GM12878 (cell line): ENCODE results near the gene RAB4B. TPM values are rescaled to one million over a fixed set of nuclear protein-coding genes. Genes with fewer than 3 reads are reported as not detected.

Source experiments
- ATAC-seq: fragments of 200-7000 bp; cut with Tn5 transposase; 3 replicates; pipeline ENCODE4 v1.9.1; 2020; ENCODE audit warnings: mild to moderate bottlenecking, moderate library complexity
- BruUV-seq: library from RNA; stranded (reverse); fragments of 400-500 nt; replicated peaks from 2 replicates; lab custom pipeline; 2021; lab: Mats Ljungman, UMichigan
- CTCF ChIA-PET: fragments of 300-600 bp; sonication (Branson Sonifier 250); formaldehyde crosslinking; extraction: SDS; loops from one replicate; lab custom pipeline; 2021; ENCODE audit warnings: inconsistent platforms; lab: Yijun Ruan, JAX
- POLR2A ChIA-PET: fragments of 350-600 bp; formaldehyde crosslinking; extraction: SDS; loops from one replicate; lab custom pipeline; 2021; ENCODE audit warnings: inconsistent platforms; lab: Charles Lee
- RAD21 ChIA-PET: fragments of 300-600 bp; sonication (Branson Sonifier 250); formaldehyde crosslinking; loops from one replicate; lab custom pipeline; 2023; ENCODE audit warnings: antibody characterized with exemption; ENCODE audit not compliant: unreplicated experiment; lab: Charles Lee
- SMC1A ChIA-PET: fragments of 300-600 bp; sonication (Branson Sonifier 250); formaldehyde crosslinking; loops from one replicate; lab custom pipeline; 2023; ENCODE audit not compliant: unreplicated experiment, uncharacterized antibody; lab: Charles Lee
- DNase-seq: peaks from one replicate; pipeline ENCODE4 v3.0.0-alpha.2; 2011; ENCODE audit warnings: low read depth, low spot score
- FAIRE-seq: peaks from 3 replicates; lab custom pipeline; 2011; peaks lifted over from hg19 to GRCh38; lab: Jason Lieb, UNC
- H2AFZ ChIP-seq: 2 replicates; pipeline ENCODE4 v1.6.0; 2011; ENCODE audit warnings: low read depth, low read length, control low read depth; ENCODE audit not compliant: control insufficient read depth
- H3K27ac ChIP-seq: 2 replicates; pipeline ENCODE4 v1.5.1; 2011; ENCODE audit warnings: control low read depth; ENCODE audit not compliant: control insufficient read depth, insufficient read depth
- H3K27me3 ChIP-seq, 2 experiments: replicated peaks in 1 of 2; 2 replicates each; pipeline versions ENCODE4 v1.6.0 to v1.6.1; 2011; ENCODE audit warnings: low read length in 1 of 2; ENCODE audit not compliant: control insufficient read depth in 2 of 2, insufficient read depth in 2 of 2
- H3K36me3 ChIP-seq, 2 experiments: 2 replicates each; pipeline ENCODE4 v1.5.1; 2011; ENCODE audit warnings: low read length in 1 of 2; ENCODE audit not compliant: control insufficient read depth in 2 of 2, insufficient read depth in 2 of 2
- H3K4me1 ChIP-seq: 2 replicates; pipeline ENCODE4 v1.6.1; 2011; ENCODE audit warnings: mild to moderate bottlenecking, low read length, moderate library complexity, mixed read lengths; ENCODE audit not compliant: control insufficient read depth, insufficient read depth
- H3K4me2 ChIP-seq: 2 replicates; pipeline ENCODE4 v1.6.0; 2011; ENCODE audit warnings: control low read depth; ENCODE audit not compliant: control insufficient read depth, insufficient read depth
- H3K4me3 ChIP-seq: fragments of 200-600 bp; sonication (generic); 2 replicates; pipeline ENCODE4 v1.5.1; 2016
- H3K79me2 ChIP-seq: 2 replicates; pipeline ENCODE4 v1.6.0; 2011; ENCODE audit warnings: low read length; ENCODE audit not compliant: control insufficient read depth, insufficient read depth
- H3K9ac ChIP-seq: 2 replicates; pipeline ENCODE4 v1.8.0; 2011; ENCODE audit warnings: low read length, control low read depth, mixed read lengths; ENCODE audit not compliant: control insufficient read depth, insufficient read depth
- H3K9me3 ChIP-seq: replicated peaks from 3 replicates; pipeline ENCODE4 v1.5.1; 2011; ENCODE audit warnings: mild to moderate bottlenecking, low read length; ENCODE audit not compliant: control insufficient read depth, insufficient read depth
- H4K20me1 ChIP-seq: 2 replicates; pipeline ENCODE4 v1.6.0; 2011; ENCODE audit not compliant: control insufficient read depth, insufficient read depth
- ELK1 ChIP-seq: IDR thresholded peaks from 2 replicates; pipeline ENCODE4 v1.6.1; 2012; ENCODE audit warnings: low read depth, low read length, improper control_type of control experiment
- WGBS: methylation state at CpG from one replicate; pipeline ENCODE4 v1.1.6; 2016; ENCODE audit warnings: low lambda C conversion rate; ENCODE audit not compliant: insufficient replicate concordance, insufficient coverage; ENCODE audit errors: missing lambda C conversion rate; 5-methylcytosine and 5-hydroxymethylcytosine counted together
- in situ Hi-C: fragments of 300-500 bp; cut with MboI; formaldehyde crosslinking; loops from 9 replicates; pipeline ENCODE4 v1.14.3; 2018; ENCODE audit warnings: mixed read lengths
- intact Hi-C: fragments of 100-400 bp; cut with micrococcal nuclease; formaldehyde crosslinking; loops from one replicate; pipeline ENCODE4 v1.14.2; 2022; ENCODE audit not compliant: unreplicated experiment
- polyA plus RNA-seq, 11 experiments: library from polyadenylated mRNA; depleted of rRNA in 4 of 11; unstranded in 6 of 11; stranded (reverse) in 5 of 11; fragments of >200 nt; fragmentation: Nextera tagmentation in 4 of 11; fragmentation: Illumina TruSeq in 1 of 11; extraction: Ambion mirVana in 4 of 11; extraction: Trizol in 1 of 11; gene quantifications; 1 replicate in 1 of 11; 2 replicates in 10 of 11; pipeline versions ENCODE4 v1.2.1 to v1.2.3, GENCODE V29; 2011 to 2016; ENCODE audit warnings: inconsistent platforms in 2 of 11, missing spikeins in 2 of 11, low read depth in 1 of 11
- total RNA-seq, 4 experiments: library from RNA; depleted of rRNA in 3 of 4; stranded (reverse); fragments of >200 nt in 3 of 4; fragmentation: Illumina TruSeq in 1 of 4; extraction: Trizol in 1 of 4; gene quantifications; 2 replicates each; pipeline versions ENCODE4 v1.2.1 to v1.2.3, GENCODE V29; 2013 to 2021
- TF ChIP-seq, protein P1 (sequence below): IDR thresholded peaks from 2 replicates; pipeline ENCODE4 v1.6.1; 2012; ENCODE audit warnings: low read depth, low read length, improper control_type of control experiment

The RAB4B gene
- total and polyA plus RNA-seq, 10 of the 15 experiments (the other 5 are each of a cell fraction or from before 2014, with no cell fraction given) = 0.60 to 51.5 (median 27.7) TPM

- TF ChIP-seq, protein P1, sequence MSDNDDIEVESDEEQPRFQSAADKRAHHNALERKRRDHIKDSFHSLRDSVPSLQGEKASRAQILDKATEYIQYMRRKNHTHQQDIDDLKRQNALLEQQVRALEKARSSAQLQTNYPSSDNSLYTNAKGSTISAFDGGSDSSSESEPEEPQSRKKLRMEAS = no peak
Measured at GRCh38 chr19:40735013-40735771, 42.9 kb upstream of the RAB4B start (continued).

DNA sequence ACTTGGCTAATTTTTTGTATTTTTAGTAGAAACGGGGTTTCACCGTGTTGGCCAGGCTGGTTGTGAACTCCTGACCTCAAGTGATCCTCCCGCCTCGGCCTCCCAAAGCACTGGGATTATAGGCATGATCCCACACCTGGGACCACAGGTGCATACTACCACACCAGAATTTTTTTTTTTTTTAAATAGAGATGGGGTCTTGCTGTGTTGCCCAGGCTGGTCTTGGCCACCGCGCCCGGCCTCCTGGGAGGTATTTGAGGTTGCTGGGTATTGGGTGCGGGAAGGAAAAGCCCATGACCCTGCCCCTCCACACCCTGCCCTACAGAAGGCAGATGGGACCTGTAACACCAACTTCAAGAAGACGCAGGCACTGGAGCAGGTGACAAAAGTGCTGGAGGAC, 41.4 kb upstream of the RAB4B start:
- FAIRE-seq (no peak), ATAC-seq (no peak), DNase-seq (no peak)
- 84% methylated on average over 9 of the region's 9 CpGs for WGBS
- no peak overlapping the region for H3K27ac ChIP-seq
- H2AFZ ChIP-seq = no peak overlapping the region
- no TSS peak for BruUV-seq
- H3K4me2 ChIP-seq = no peak overlapping the region
- SMC1A ChIA-PET = no interaction called here
- no peaks in the 10 kb centered on the region for H3K4me1 ChIP-seq
- TF ChIP-seq ELK1 = no peak
- H3K4me3 ChIP-seq = no peak overlapping the region
- RAD21 ChIA-PET = no interaction called here
- POLR2A ChIA-PET = no interaction called here
- H3K9me3 ChIP-seq = no peaks in the 10 kb centered on the region
- H3K79me2 ChIP-seq = no peaks in the 10 kb centered on the region
- H4K20me1 ChIP-seq = no peaks in the 10 kb centered on the region
- intact Hi-C loops = no loop called here
- peaks cover 0 to 1% of the 10 kb centered on the region in 2 experiments; a peak in 3 of 4 replicates for H3K36me3 ChIP-seq
- H3K9ac ChIP-seq = no peak overlapping the region
- H3K27me3 ChIP-seq = no peaks in the 10 kb centered on the region
- in situ Hi-C loops = no loop called here
- CTCF ChIA-PET = no interaction called here
